Measurements from ENCODE around the gene DPH6.

DNA sequence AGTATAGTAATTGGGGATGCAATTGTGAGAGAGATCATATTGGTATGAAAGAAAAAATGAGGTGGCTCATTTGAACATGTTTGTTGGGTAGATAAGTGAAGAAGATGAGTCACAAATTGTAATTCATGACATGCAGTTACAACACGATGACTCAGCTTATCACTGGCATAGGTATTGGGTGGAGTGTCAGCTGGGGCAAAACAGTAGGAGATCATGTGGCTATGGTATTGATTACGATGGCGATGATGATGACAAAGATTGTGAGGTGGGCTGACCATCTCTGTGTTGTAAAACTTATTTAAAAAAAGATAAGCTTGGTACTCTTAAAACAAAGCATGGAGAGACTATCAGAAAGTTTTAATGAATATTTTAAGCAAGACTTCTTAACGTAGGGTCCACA is 11.6 kb upstream of the DPH6 start:
- TF ChIP-seq, protein P1, sequence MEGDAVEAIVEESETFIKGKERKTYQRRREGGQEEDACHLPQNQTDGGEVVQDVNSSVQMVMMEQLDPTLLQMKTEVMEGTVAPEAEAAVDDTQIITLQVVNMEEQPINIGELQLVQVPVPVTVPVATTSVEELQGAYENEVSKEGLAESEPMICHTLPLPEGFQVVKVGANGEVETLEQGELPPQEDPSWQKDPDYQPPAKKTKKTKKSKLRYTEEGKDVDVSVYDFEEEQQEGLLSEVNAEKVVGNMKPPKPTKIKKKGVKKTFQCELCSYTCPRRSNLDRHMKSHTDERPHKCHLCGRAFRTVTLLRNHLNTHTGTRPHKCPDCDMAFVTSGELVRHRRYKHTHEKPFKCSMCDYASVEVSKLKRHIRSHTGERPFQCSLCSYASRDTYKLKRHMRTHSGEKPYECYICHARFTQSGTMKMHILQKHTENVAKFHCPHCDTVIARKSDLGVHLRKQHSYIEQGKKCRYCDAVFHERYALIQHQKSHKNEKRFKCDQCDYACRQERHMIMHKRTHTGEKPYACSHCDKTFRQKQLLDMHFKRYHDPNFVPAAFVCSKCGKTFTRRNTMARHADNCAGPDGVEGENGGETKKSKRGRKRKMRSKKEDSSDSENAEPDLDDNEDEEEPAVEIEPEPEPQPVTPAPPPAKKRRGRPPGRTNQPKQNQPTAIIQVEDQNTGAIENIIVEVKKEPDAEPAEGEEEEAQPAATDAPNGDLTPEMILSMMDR (IDR thresholded peaks at IDR 0.05; ENCODE audit: poor library complexity): no peak
- no peak for TF ChIP-seq EZH2 (IDR thresholded peaks at IDR 0.05; ENCODE audit: borderline replicate concordance)
- no peak for TF ChIP-seq EZH2phosphoT487 (IDR thresholded peaks at IDR 0.05; ENCODE audit: low read depth, severe bottlenecking, unreplicated experiment)
